Measurements from ENCODE around the gene HES5. TPM values are rescaled to one million over a fixed set of nuclear protein-coding genes. Genes with fewer than 3 reads are reported as not detected.

HES5 gene
- total and polyA plus RNA-seq, 10 of the 15 experiments (the other 5 are each of a cell fraction or from before 2014, with no cell fraction given): 0.12 to 0.15 TPM; not detected in 8

- no peaks in the 10 kb centered on the region; the same call in 2 of the 3 replicates for H3K9me3 ChIP-seq (replicated peaks; ENCODE audit: control insufficient read depth, insufficient read depth, low read length)
- H3K79me2 ChIP-seq (ENCODE audit: control insufficient read depth, insufficient read depth, low read length): peaks cover 3% of the 10 kb centered on the region
- ChIA-PET RAD21 (ENCODE audit: unreplicated experiment) (interaction anchor here (0.9 to 5.2 kb wide), 7 partner anchors 7 to 166 kb away, joined by 3 to 39 read pairs (median 5); partner anchors contain the start of genes PANK4, PEX10, PRXL2B and TNFRSF14), CTCF (interaction anchor here (2.4 to 3.1 kb wide), 4 partner anchors 17 to 31 kb away, joined by 7 to 18 read pairs (median 11); partner anchors contain the start of gene TNFRSF14), POLR2A (interaction anchor here (0.6 to 5.1 kb wide), 5 partner anchors 7 to 354 kb away, joined by 3 to 62 read pairs (median 32); partner anchors contain the start of genes PANK4, PRXL2B and TNFRSF14), SMC1A (ENCODE audit: uncharacterized antibody, unreplicated experiment) (interaction anchor here (3.1 kb wide), 2 partner anchors 23 to 30 kb away, joined by 19 to 28 read pairs; partner anchors contain the start of gene TNFRSF14)
- DNase-seq (ENCODE audit: low read depth, low spot score) (no peak), ATAC-seq (no peak), FAIRE-seq (no peak)
- in situ Hi-C loops (cut with MboI): no loop called here
- H4K20me1 ChIP-seq (ENCODE audit: control insufficient read depth, insufficient read depth): no peaks in the 10 kb centered on the region
- no peak overlapping the region for H2AFZ ChIP-seq (ENCODE audit: control insufficient read depth, low read depth, low read length)
- peaks cover 53% of the 10 kb centered on the region for H3K4me1 ChIP-seq (ENCODE audit: control insufficient read depth, insufficient read depth, low read length)
- intact Hi-C loops (cut with micrococcal nuclease; ENCODE audit: unreplicated experiment): loop anchor here (1.0 kb wide), 1 partner anchor 22 kb away; the partner anchor contains the start of gene TNFRSF14
- WGBS (ENCODE audit: insufficient coverage, insufficient replicate concordance, low lambda C conversion rate, missing lambda C conversion rate): 22% methylated on average over 4 of the region's 4 CpGs
- peak overlapping the region; percentile 93 for H3K9ac ChIP-seq (ENCODE audit: control insufficient read depth, insufficient read depth, low read length)
- H3K27ac ChIP-seq (ENCODE audit: control insufficient read depth, insufficient read depth): peak overlapping the region; percentile 99
- H3K36me3 ChIP-seq (ENCODE audit: control insufficient read depth in 2 of 2, insufficient read depth in 2 of 2, low read length in 1 of 2): 0 out of 4 replicates have a peak, but pooled peaks cover 0 to 2% of the 10 kb centered on the region in 2 experiments
- H3K27me3 ChIP-seq (replicated peaks in 1 of 2; ENCODE audit: control insufficient read depth in 2 of 2, insufficient read depth in 2 of 2, low read length in 1 of 2): no peaks in the 10 kb centered on the region
- BruUV-seq (replicated peaks): no TSS peak
- peak overlapping the region; percentile 68 for H3K4me3 ChIP-seq
- peak overlapping the region; percentile 89 for H3K4me2 ChIP-seq (ENCODE audit: control insufficient read depth, insufficient read depth)
- no peak for TF ChIP-seq FOS (IDR thresholded peaks at IDR 0.05; ENCODE audit: borderline replicate concordance, extremely low read depth, insufficient read length)
- TF ChIP-seq POLR2AphosphoS2 (IDR thresholded peaks at IDR 0.05; ENCODE audit: low read depth, low read length): no peak
- no peak for TF ChIP-seq TCF12 (IDR thresholded peaks at IDR 0.05; ENCODE audit: low read depth, low read length)
- TF ChIP-seq HSF1 (IDR thresholded peaks at IDR 0.05; ENCODE audit: low read depth, low read length): no peak
- TF ChIP-seq SIX5 (IDR thresholded peaks at IDR 0.05; ENCODE audit: low read depth, low read length, severe bottlenecking): no peak
- TF ChIP-seq GABPA (IDR thresholded peaks at IDR 0.05; ENCODE audit: low read depth): no peak
- TF ChIP-seq IRF3 (IDR thresholded peaks at IDR 0.05): no peak
- TF ChIP-seq NFYB (IDR thresholded peaks at IDR 0.05; ENCODE audit: insufficient read depth, low read depth, low read length): no peak
- TF ChIP-seq RFX5 (IDR thresholded peaks at IDR 0.05; ENCODE audit: low read depth, low read length): no peak
- TF ChIP-seq IKZF1 (conservative IDR thresholded peaks at IDR 0.05): no peak
- TF ChIP-seq RELA (IDR thresholded peaks at IDR 0.05; ENCODE audit: borderline replicate concordance, partially characterized antibody): no peak
- no peak for TF ChIP-seq SMAD1 (IDR thresholded peaks at IDR 0.05; ENCODE audit: low read depth, partially characterized antibody)
- TF ChIP-seq ATF3 (IDR thresholded peaks at IDR 0.05; ENCODE audit: borderline replicate concordance, extremely low read depth, low read depth, low read length): no peak
- TF ChIP-seq CBFB (IDR thresholded peaks at IDR 0.05; ENCODE audit: low read depth): no peak
- 0 out of 2 replicates have a peak, but pooled peaks have one; percentile 5 for TF ChIP-seq NKRF (conservative IDR thresholded peaks at IDR 0.05)
- no peak for TF ChIP-seq DPF2 (IDR thresholded peaks at IDR 0.05)
- TF ChIP-seq SPI1 (IDR thresholded peaks at IDR 0.05; ENCODE audit: borderline replicate concordance, insufficient read depth, low read depth, low read length): no peak
- no peak for TF ChIP-seq PBX3 (IDR thresholded peaks at IDR 0.05; ENCODE audit: insufficient replicate concordance, low read depth, low read length)
Observed at GRCh38 chr1:2578758-2579118, 48.7 kb upstream of the HES5 start.
